Germinal center (tissue), 1 donor: ENCODE results near the gene THBS4.
"Not testable (repeated sequence)": the region's sequence is repeated elsewhere in the genome, so short reads cannot be mapped to it uniquely, and the experiment has no call there.

Experiments used
- DNase-seq: peaks from one replicate; pipeline ENCODE4 v3.0.0; 2012; ENCODE audit warnings: mixed read lengths, low spot score

The THBS4 gene

GRCh38 chr5:80076131-80077050, 41.2 kb downstream of the THBS4 start:
- DNase-seq, result no peak

DNA sequence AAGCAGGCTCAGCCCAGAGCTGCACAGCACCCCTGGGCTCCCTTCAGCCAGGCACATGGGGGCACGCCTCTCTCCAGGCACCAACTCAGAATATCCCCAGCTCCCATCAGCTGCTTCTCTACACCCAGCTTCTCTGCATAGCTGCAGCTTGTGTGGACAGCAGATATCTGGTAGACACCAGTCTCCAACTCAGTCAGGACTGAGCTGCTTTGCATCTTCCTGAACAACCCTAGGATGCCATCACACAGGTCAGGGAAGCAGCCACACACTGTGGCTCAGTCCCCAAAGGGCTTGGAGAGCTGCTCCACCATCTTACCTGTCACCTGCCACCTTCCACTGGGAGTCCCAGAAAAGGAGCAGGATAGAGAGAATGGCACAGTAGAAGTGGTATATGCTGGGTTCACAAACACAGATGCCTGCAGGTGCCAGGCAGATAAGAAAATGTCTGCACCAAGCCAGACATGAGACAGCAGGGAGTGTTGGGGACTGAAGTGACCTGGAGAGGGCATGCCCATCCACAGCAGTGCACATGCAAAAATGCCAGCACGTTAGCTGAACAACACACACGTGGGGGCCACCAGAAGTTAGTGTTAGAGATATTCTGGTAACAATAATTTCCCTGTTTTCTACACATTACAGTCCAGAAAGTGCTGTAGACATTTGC, 42.0 kb downstream of the THBS4 start:
- DNase-seq, result no peak

GRCh38 chr5:80078921-80079320, 43.8 kb downstream of the THBS4 start:
- DNase-seq, result no peak

DNA sequence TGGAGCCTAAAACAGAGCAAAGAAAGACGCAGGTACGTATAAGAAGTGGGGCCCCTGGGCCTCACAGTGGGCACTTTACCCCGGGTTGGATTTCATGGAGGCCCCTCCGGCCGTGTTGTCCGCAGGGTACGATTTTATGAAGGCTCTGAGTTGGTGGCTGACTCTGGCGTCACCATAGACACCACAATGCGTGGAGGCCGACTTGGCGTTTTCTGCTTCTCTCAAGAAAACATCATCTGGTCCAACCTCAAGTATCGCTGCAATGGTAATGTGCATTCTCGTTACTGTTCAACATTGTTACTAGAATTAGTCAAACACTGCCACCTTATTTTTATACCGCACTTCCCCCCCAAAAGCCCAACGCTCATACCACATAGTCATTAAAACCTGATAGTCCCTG, 47.1 kb downstream of the THBS4 start:
- DNase-seq, result no peak

GRCh38 chr5:80082731-80083100, 47.6 kb downstream of the THBS4 start:
- peak; percentile 77 for DNase-seq

- DNase-seq, result peak; percentile 62
These were observed 48.1 kb downstream of the THBS4 start for GRCh38 chr5:80083101-80083890.

GRCh38 chr5:80090884-80091166, 55.7 kb downstream of the THBS4 start:
- no peak for DNase-seq

- peak; percentile 68 for DNase-seq
These were observed 56.6 kb downstream of the THBS4 start for GRCh38 chr5:80091792-80092192.

DNA sequence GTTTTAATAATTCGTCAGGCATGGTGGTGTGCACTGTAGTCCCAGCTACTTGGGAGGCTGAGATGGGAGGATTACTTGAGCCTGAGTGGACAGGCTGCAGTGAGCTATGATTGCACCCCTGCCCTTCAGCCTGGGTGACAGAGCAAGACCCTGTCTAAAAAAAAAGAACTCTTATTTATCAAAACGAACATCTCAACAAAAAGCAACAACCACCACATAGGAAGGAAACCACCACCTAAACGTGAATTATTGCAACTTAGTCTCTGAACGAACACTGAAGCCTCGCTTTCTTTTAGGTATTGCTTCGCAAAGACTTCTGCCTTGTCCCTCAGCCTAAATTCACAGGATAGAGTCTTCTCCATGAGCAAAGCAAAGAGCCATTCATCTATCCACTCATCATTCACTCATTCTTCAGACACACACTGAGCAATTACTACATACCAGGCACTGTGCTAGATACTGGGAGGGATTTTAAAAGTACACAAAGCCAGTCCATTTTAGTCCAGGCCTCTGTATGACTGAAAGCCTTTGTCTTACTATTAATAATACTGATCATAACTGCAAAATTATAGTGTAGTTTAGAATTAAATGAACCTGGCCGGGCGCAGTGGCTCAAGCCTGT, 57.4 kb downstream of the THBS4 start:
- no peak for DNase-seq

DNA sequence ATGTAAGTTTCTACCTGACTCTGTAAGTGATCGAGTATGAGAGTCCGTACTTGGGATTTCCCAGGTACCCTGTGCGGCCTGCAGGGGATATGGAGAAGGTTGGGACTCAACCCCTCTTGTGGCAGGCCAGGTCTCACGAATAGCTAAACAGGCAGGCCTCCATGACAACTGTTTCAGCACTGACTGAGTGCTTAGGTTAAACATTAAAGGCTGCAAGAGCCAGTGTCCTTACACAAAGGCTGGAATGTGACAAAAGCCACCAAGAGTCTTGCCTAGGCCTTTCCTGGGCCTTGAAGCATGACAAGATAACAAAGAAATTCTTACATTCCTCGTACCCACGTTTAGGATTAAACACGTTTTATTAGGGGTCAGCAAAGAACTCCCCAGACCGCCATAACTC, 58.6 kb downstream of the THBS4 start:
- no peak for DNase-seq

DNA sequence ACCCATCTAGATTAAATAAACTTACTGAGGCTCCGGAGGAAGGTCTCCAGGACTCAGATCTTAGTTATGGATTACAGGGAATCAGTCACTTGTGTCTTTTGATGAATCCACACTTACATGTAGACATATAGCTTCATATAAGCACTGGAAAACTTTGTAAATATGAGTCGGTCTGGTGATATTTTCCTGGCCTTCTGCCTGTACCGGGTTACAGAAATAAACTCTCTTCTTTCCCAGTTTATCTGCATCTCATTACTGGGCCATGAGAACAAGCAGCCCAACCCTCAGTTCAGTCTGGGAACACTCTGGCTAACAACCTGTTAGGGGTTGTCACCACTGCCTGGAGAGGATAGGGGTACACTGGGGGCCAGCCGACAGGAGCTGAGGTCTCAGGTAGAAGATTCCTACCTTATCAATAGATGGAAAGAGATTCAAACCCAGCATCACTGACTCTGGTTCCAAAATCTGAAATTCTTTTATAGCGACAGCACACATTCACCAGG, 59.1 kb downstream of the THBS4 start:
- DNase-seq, result no peak

- no peak for DNase-seq
These were observed 62.3 kb downstream of the THBS4 start for GRCh38 chr5:80097451-80097850.

GRCh38 chr5:80101993-80102392, 66.8 kb downstream of the THBS4 start:
- DNase-seq, result no peak

- no peak for DNase-seq
These were observed 68.2 kb downstream of the THBS4 start for GRCh38 chr5:80103371-80103770.

DNA sequence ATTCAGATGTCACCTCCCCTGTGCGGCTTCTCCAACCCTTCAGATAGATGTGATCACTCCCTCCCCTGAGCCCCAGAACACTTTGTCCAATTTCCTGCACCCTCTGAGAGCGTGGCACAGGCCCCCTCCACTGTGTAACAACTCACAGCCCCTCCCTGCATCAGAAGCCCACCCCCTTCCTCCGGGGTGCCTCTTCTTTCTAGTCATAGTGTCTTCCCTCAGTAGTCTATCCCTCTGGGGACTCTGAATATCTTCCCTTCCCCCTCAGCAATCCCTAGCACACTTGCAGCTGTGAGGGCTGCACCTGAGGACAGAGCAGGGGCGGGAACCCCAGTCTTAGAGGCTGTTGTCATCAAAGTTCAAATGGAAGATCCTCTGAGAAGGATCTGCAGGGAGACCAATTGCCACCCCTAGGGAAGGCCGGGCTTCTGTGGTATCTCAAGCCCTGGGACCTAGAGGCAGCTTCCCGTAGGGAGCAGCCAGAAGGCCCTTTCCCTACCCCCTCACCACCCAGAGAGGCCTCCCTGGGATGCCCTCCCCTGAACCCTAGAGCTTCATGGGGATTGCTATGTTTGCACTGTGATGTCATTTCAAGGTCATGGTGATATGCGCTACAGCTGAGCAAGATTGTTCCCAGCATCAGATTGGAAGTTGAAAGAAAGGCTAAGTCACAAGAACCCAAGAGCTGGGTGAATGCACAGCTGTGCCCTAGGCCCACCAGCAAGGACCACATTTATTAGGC, 70.7 kb downstream of the THBS4 start:
- DNase-seq, result no peak

GRCh38 chr5:80106916-80107315, 71.8 kb downstream of the THBS4 start:
- DNase-seq, result no peak

GRCh38 chr5:80109646-80110478, 74.7 kb downstream of the THBS4 start:
- no peak for DNase-seq

DNA sequence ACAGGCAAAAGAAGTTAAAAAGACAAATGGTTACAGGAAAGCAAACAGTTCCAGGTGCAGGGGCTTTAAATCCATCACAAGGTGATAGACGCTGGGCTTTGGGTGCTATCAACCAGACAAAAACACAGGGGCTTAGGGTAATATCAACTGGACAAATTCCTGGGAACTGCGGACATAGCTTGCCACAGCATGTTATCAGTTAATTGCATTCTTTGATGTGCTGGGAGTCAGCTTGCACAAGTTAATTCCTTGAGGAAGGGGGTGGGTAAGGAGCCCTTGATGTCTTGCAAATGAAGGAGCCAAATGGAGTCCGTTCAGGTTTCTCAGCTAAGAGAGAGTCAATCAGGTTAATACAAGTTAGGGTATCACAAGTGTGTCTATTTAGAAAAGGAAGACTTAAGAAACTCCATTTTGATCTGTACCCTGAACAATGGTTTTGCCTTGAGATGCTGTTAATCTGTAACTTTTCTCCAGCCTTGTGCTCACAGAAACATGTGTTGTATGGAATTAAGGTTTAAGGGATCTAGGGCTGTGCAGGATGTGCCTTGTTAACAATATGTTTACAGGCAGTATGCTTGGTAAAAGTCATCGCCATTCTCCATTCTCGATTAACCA, 76.3 kb downstream of the THBS4 start:
- DNase-seq, result not testable (repeated sequence)

DNA sequence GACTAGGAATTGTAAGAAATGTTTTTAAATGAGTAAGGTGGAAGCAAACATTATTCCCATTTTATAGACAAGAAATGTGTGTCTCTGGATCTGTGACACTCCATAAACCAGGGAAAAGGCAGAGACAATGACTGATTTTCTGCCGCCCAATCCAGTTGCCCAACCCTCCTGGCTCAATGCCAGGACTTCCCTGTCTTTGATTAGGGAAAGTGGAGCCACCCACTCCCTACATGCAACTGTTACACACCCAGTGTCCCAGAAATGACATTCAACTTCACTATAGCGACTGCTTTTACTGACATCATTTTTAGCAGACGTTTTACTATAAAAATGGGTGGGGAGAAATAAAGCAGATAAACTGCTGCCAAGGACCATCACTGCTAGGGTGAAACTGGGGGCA, 79.7 kb downstream of the THBS4 start:
- DNase-seq, result no peak

DNA sequence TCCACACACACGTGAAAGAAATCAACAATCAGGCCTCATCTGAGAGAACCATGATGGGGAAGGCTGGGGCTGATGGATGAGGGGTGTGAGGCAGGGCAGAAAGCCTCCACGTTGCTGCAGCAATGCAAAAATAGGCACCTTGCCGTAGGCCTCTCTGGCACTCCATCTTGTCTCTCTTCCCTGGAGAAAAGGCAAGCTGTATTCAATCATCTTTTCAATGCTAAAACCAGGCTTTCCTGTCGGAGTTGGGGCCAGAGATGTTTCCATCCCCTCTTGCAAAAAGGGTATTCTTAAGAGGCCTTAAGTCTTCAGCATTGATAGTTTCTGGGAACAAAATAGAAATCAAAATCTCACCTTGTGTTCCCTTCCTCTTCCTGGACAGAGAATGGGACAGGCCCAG, 80.9 kb downstream of the THBS4 start:
- no peak for DNase-seq
